ENCODE measurements around the gene PTPRR. TPM values are rescaled to one million over a fixed set of nuclear protein-coding genes. Genes with fewer than 3 reads are reported as not detected.

PTPRR gene
- total and polyA plus RNA-seq, 10 of the 15 experiments (the other 5 are each of a cell fraction or from before 2014, with no cell fraction given) = 0.14 to 3.1 (median 0.42) TPM

DNA sequence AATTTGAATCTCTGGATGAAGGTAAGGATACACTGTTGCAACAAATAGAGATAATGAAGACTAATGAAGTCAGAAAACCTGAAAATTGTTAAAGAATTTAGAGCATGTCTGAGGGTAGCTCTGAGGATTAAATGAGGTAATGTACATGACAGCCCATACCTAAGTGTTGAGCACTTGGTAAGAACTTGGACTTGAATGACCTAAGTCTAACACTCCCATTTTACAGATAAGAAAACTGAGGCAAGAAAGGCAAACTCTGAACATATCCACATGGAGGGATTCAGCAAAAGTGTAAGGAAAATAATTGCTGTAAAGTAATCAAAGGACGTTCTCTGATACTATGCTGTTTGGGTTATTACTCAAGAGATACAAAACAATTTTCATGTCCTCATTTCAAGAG lies 312.4 kb downstream of the PTPRR start (continued):
- TF ChIP-seq, protein P1, sequence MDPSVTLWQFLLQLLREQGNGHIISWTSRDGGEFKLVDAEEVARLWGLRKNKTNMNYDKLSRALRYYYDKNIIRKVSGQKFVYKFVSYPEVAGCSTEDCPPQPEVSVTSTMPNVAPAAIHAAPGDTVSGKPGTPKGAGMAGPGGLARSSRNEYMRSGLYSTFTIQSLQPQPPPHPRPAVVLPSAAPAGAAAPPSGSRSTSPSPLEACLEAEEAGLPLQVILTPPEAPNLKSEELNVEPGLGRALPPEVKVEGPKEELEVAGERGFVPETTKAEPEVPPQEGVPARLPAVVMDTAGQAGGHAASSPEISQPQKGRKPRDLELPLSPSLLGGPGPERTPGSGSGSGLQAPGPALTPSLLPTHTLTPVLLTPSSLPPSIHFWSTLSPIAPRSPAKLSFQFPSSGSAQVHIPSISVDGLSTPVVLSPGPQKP (IDR thresholded peaks at IDR 0.05; ENCODE audit: low read depth, low read length) = no peak
- no peak for TF ChIP-seq TARDBP (IDR thresholded peaks at IDR 0.05; ENCODE audit: borderline replicate concordance)
- no peak for TF ChIP-seq SMAD1 (IDR thresholded peaks at IDR 0.05; ENCODE audit: low read depth, partially characterized antibody)
- TF ChIP-seq, protein P2, sequence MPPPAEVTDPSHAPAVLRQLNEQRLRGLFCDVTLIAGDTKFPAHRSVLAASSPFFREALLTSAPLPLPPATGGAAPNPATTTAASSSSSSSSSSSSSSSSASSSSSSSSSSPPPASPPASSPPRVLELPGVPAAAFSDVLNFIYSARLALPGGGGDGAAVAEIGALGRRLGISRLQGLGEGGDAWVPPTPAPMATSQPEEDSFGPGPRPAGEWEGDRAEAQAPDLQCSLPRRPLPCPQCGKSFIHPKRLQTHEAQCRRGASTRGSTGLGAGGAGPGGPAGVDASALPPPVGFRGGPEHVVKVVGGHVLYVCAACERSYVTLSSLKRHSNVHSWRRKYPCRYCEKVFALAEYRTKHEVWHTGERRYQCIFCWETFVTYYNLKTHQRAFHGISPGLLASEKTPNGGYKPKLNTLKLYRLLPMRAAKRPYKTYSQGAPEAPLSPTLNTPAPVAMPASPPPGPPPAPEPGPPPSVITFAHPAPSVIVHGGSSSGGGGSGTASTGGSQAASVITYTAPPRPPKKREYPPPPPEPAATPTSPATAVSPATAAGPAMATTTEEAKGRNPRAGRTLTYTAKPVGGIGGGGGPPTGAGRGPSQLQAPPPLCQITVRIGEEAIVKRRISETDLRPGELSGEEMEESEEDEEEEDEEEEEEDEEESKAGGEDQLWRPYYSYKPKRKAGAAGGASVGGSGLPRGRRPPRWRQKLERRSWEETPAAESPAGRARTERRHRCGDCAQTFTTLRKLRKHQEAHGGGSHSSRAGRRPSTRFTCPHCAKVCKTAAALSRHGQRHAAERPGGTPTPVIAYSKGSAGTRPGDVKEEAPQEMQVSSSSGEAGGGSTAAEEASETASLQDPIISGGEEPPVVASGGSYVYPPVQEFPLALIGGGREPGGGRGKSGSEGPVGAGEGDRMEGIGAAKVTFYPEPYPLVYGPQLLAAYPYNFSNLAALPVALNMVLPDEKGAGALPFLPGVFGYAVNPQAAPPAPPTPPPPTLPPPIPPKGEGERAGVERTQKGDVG (CRISPR knock-in tag; IDR thresholded peaks at IDR 0.05) = no peak
- no peak for TF ChIP-seq ZNF24 (IDR thresholded peaks at IDR 0.05)

DNA sequence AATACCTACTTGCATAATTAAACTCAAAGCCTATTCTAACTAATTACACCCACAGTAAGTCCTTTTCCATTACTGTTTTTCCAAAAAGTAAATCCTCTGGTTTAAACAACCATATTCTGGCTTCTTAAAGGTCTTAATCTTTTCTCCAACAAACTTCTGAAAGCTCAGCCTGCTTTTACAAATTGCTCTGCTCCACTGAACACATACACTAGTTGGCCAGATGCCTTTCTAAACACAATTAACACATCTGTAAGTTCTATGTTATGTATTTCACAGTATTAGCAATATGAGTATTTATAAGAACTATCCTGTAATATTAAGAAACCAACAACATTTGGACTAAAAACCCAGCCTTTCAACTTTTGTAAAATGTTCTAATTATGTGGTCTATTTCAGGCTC lies 313.4 kb downstream of the PTPRR start:
- ChIA-PET SMC1A (ENCODE audit: uncharacterized antibody, unreplicated experiment) (interaction anchor here (0.7 kb wide), 1 partner anchor 10 kb away, joined by 4 read pairs; no protein-coding TSS in a partner anchor), CTCF (no interaction called here), RAD21 (ENCODE audit: unreplicated experiment) (no interaction called here), POLR2A (no interaction called here)
- no peak overlapping the region for H3K9ac ChIP-seq (ENCODE audit: control insufficient read depth, insufficient read depth, low read length)
- no peak for DNase-seq (ENCODE audit: low read depth, low spot score)
- no peak overlapping the region for H2AFZ ChIP-seq (ENCODE audit: control insufficient read depth, low read depth, low read length)
- intact Hi-C loops (cut with micrococcal nuclease; ENCODE audit: unreplicated experiment) (no loop called here), in situ Hi-C loops (cut with MboI) (no loop called here)
- FAIRE-seq = no peak
- no peaks in the 10 kb centered on the region for H3K9me3 ChIP-seq (replicated peaks; ENCODE audit: control insufficient read depth, insufficient read depth, low read length)
- BruUV-seq (replicated peaks) = no TSS peak
- ATAC-seq = no peak
- H3K27me3 ChIP-seq (replicated peaks in 1 of 2; ENCODE audit: control insufficient read depth in 2 of 2, insufficient read depth in 2 of 2, low read length in 1 of 2) = peaks cover 2% of the 10 kb centered on the region in 2 experiments; a peak in 3 of 4 replicates
- no peaks in the 10 kb centered on the region for H3K4me1 ChIP-seq (ENCODE audit: control insufficient read depth, insufficient read depth, low read length)
- H3K36me3 ChIP-seq (ENCODE audit: control insufficient read depth in 2 of 2, insufficient read depth in 2 of 2, low read length in 1 of 2) = no peaks in the 10 kb centered on the region
- no peak overlapping the region for H3K27ac ChIP-seq (ENCODE audit: control insufficient read depth, insufficient read depth)
- H4K20me1 ChIP-seq (ENCODE audit: control insufficient read depth, insufficient read depth) = no peaks in the 10 kb centered on the region
- no peak overlapping the region for H3K4me2 ChIP-seq (ENCODE audit: control insufficient read depth, insufficient read depth)
- no peaks in the 10 kb centered on the region for H3K79me2 ChIP-seq (ENCODE audit: control insufficient read depth, insufficient read depth, low read length)
- TF ChIP-seq STAT1 (conservative IDR thresholded peaks at IDR 0.05) (no peak), BRCA1 (IDR thresholded peaks at IDR 0.05; ENCODE audit: low read depth, low read length) (no peak), WRNIP1 (IDR thresholded peaks at IDR 0.05; ENCODE audit: borderline replicate concordance, low read depth, low read length) (no peak), ZNF207 (IDR thresholded peaks at IDR 0.05; ENCODE audit: borderline replicate concordance) (no peak), DPF2 (IDR thresholded peaks at IDR 0.05) (no peak)
- H3K4me3 ChIP-seq = no peak overlapping the region
